Loucy (cell line): ENCODE results near the gene EHBP1L1.

Experiments used
- H2AFZ ChIP-seq: fragments of 200-600 bp; sonication (generic); 2 replicates; pipeline ENCODE4 v1.6.0; 2016; ENCODE audit warnings: antibody characterized with exemption, mild to moderate bottlenecking, low read length, moderate library complexity
- H3F3A ChIP-seq: fragments of 200-600 bp; 2 replicates; pipeline ENCODE4 v1.6.0; 2016; ENCODE audit warnings: antibody characterized with exemption, low read depth, mild to moderate bottlenecking
- H3K27me3 ChIP-seq: fragments of 200-600 bp; sonication (generic); 2 replicates; pipeline ENCODE4 v1.6.1; 2014; ENCODE audit warnings: low read length, mild to moderate bottlenecking; ENCODE audit not compliant: insufficient read depth, poor library complexity, severe bottlenecking
- H3K36me3 ChIP-seq: fragments of 200-600 bp; sonication (generic); 2 replicates; pipeline ENCODE4 v1.6.1; 2016; ENCODE audit warnings: low read length; ENCODE audit not compliant: insufficient read depth
- H3K4me1 ChIP-seq: fragments of 200-600 bp; sonication (generic); 2 replicates; pipeline ENCODE4 v1.5.1; 2014; ENCODE audit warnings: low read length, mild to moderate bottlenecking; ENCODE audit not compliant: insufficient read depth, poor library complexity, severe bottlenecking
- H3K4me2 ChIP-seq: fragments of 200-600 bp; sonication (generic); 2 replicates; pipeline ENCODE4 v1.6.0; 2014; ENCODE audit warnings: antibody characterized with exemption, low read length, low read depth, mild to moderate bottlenecking; ENCODE audit not compliant: poor library complexity, severe bottlenecking
- H3K4me3 ChIP-seq: fragments of 200-600 bp; sonication (generic); 2 replicates; pipeline ENCODE4 v1.5.1; 2014; ENCODE audit warnings: low read length, mild to moderate bottlenecking, mixed read lengths; ENCODE audit not compliant: poor library complexity, severe bottlenecking
- H3K79me2 ChIP-seq: fragments of 200-600 bp; sonication (generic); 2 replicates; pipeline ENCODE4 v1.6.1; 2014; ENCODE audit warnings: low read length; ENCODE audit not compliant: insufficient read depth
- H3K9ac ChIP-seq: fragments of 200-600 bp; sonication (generic); 2 replicates; pipeline ENCODE4 v1.6.0; 2014; ENCODE audit warnings: mild to moderate bottlenecking, low read depth, low read length, moderate library complexity; ENCODE audit not compliant: poor library complexity, severe bottlenecking
- H3K9me2 ChIP-seq: fragments of 200-600 bp; sonication (generic); replicated peaks from 2 replicates; pipeline ENCODE4 v1.6.1; 2016; ENCODE audit warnings: low read depth, low read length, mixed read lengths
- H3K9me3 ChIP-seq: fragments of 200-600 bp; sonication (generic); 2 replicates; pipeline ENCODE4 v1.6.1; 2014; ENCODE audit warnings: mild to moderate bottlenecking, antibody characterized with exemption, low read length, low read depth; ENCODE audit not compliant: insufficient read depth
- H4K20me1 ChIP-seq: fragments of 200-600 bp; sonication (generic); 2 replicates; pipeline ENCODE4 v1.6.0; 2014; ENCODE audit warnings: antibody characterized with exemption, low read length, mild to moderate bottlenecking; ENCODE audit not compliant: insufficient read depth, poor library complexity, severe bottlenecking
- CTCF ChIP-seq: fragments of 200-600 bp; sonication (generic); conservative IDR thresholded peaks from 2 replicates; pipeline ENCODE4 v1.5.1; 2014; ENCODE audit warnings: mild to moderate bottlenecking, antibody characterized with exemption, low read length
- EZH2phosphoT487 ChIP-seq: fragments of 200-600 bp; IDR thresholded peaks from 2 replicates; pipeline ENCODE4 v1.6.1; 2018; ENCODE audit warnings: antibody characterized with exemption, mild to moderate bottlenecking, moderate library complexity, borderline replicate concordance

The EHBP1L1 gene

GRCh38 chr11:65551572-65552387, 24.1 kb upstream of the EHBP1L1 start:
- H3K9me3 ChIP-seq, result no peaks in the 10 kb centered on the region
- H3F3A ChIP-seq, result no peaks in the 10 kb centered on the region
- no peaks in the 10 kb centered on the region for H4K20me1 ChIP-seq
- no peaks in the 10 kb centered on the region for H3K36me3 ChIP-seq
- H3K79me2 ChIP-seq, result no peaks in the 10 kb centered on the region
- H2AFZ ChIP-seq, result 0 out of 2 replicates have a peak overlapping the region, but pooled peaks have one; percentile 41
- peak overlapping the region; percentile 44 for H3K4me3 ChIP-seq
- TF ChIP-seq CTCF (peak; percentile 80), EZH2phosphoT487 (no peak)
- peaks cover 49% of the 10 kb centered on the region for H3K4me1 ChIP-seq
- H3K9me2 ChIP-seq, result no peaks in the 10 kb centered on the region
- no peaks in the 10 kb centered on the region for H3K27me3 ChIP-seq
- H3K9ac ChIP-seq, result peak overlapping the region; percentile 43
- peak overlapping the region; percentile 59 for H3K4me2 ChIP-seq

GRCh38 chr11:65552388-65552951, 23.4 kb upstream of the EHBP1L1 start:
- no peak for TF ChIP-seq EZH2phosphoT487
- no peak; the same call in 1 of the 2 replicates for TF ChIP-seq CTCF
- Histone ChIP-seq H3F3A (no peaks in the 10 kb centered on the region), H3K9ac (peak overlapping the region; percentile 17), H3K4me3 (no peak overlapping the region), H3K4me1 (peaks cover 42% of the 10 kb centered on the region), H3K36me3 (no peaks in the 10 kb centered on the region), H4K20me1 (no peaks in the 10 kb centered on the region), H3K79me2 (no peaks in the 10 kb centered on the region), H3K4me2 (peak overlapping the region; percentile 59), H3K9me2 (no peaks in the 10 kb centered on the region), H2AFZ (no peak overlapping the region), H3K9me3 (no peaks in the 10 kb centered on the region), H3K27me3 (no peaks in the 10 kb centered on the region)

DNA sequence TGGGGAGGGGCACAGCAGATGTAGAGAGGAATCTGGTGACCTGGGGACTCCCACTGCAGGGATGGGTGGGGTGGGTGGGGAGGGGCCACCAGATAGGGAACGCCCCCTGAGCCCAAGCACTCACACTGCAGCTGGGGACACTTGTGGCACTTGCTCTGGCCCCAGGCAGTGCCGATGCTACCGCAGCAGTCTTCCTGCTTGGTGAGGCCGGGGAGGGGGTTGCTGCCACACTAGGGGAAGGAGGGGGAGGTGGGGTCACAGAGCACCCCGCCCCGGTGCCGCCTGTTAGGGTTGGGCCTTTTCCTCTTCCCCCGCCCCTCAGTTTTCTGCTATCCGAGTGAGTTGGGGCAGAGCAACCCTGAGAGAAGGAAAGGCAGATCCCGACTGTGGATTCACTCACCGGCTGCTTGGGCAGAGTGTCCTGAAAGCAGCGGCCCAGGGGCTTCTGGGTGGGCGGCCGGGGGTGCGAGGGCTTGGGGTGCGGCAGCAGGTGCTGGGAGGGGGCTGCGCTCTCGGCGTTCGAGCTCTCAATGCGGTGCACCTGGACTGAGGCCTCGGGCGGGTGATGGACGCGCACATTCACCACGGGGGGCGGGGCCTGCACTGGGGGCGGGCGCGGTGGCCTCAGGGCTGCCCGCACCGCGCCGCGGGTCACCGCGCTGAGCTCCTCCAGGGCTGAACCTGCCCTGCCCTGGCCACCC, 22.4 kb upstream of the EHBP1L1 start:
- Histone ChIP-seq H3K27me3 (no peaks in the 10 kb centered on the region), H3K9ac (peak overlapping the region; percentile 66)

More for the DNA sequence above, 22.4 kb upstream of the EHBP1L1 start:
- Histone ChIP-seq H2AFZ (peak overlapping the region; percentile 49; the same call in 1 of the 2 replicates), H3F3A (no peaks in the 10 kb centered on the region), H3K4me3 (peak overlapping the region; percentile 51), H4K20me1 (no peaks in the 10 kb centered on the region), H3K9me3 (no peaks in the 10 kb centered on the region), H3K4me2 (peak overlapping the region; percentile 60), H3K36me3 (no peaks in the 10 kb centered on the region), H3K4me1 (peaks cover 41% of the 10 kb centered on the region), H3K9me2 (no peaks in the 10 kb centered on the region), H3K79me2 (no peaks in the 10 kb centered on the region)
- TF ChIP-seq CTCF, result no peak
- no peak for TF ChIP-seq EZH2phosphoT487
